ENCODE data around the gene RETREG3. TPM values are rescaled to one million over a fixed set of nuclear protein-coding genes. Genes with fewer than 3 reads are reported as not detected.

RETREG3 gene
- total and polyA plus RNA-seq, 4 donors: 16.1 to 62.7 (median 44.5) TPM

DNA sequence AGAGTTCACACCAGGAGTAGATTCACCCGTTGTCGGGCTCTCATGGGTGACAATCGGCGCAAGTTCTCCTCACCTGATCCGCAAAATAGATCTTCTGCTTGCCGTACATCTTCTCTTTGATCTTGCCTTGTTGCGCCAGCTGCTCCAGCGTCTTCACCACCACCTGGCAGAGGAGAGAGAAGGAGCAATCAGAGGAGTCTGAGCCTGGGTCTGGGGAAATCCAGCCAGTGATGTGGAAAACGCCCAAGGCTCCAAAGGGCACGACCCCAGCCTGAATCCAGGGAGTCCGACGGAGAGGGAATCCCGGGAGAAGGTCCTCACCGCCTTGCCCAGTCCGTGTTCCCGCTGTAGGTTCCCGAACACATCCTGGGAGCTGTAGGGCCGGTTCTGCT is 32.0 kb downstream of the RETREG3 start:
- 11 to 12% methylated on average over 18 of the region's 18 CpGs for WGBS, 2 donors

DNA sequence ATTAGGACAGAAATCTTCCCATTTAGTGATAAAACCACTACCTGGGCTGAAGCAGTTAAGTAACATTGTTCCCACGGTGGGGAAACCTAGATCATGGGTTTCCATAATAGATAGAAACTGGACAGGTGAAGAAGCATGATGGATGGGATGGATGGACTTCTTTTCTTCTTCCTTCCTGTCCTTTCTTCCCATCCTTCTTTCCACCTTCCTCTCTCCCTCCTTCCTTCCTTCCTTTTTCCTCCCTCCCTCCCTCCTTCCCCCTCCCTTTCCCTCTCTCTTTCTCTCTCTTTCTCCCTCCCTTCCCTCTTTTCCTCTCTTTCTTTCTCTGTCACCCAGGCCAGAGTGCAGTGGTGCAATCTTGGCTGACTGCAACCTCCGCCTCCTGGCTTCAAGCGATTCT is 34.7 kb downstream of the RETREG3 start:
- DNase-seq (no peak), ATAC-seq (ENCODE audit: insufficient read depth, low FRiP score) (no peak)
- H3K4me3 ChIP-seq: no peak overlapping the region
- no peak overlapping the region for H3K9ac ChIP-seq (ENCODE audit: insufficient read depth in 1 of 2, low read length in 2 of 2)
- no peaks in the 10 kb centered on the region for H3K9me3 ChIP-seq (ENCODE audit: control insufficient read depth in 4 of 4, insufficient read depth in 3 of 4, low read length in 3 of 4)
- no peaks in the 10 kb centered on the region for H3K27me3 ChIP-seq (ENCODE audit: control insufficient read depth in 3 of 3, insufficient read depth in 3 of 3, low read length in 2 of 3)
- peaks cover 0 to 23% (median 11%) of the 10 kb centered on the region in 5 donors for H3K4me1 ChIP-seq (ENCODE audit: control insufficient read depth in 5 of 5, insufficient read depth in 5 of 5, low read length in 5 of 5)
- peaks cover 22 to 48% (median 33%) of the 10 kb centered on the region in 4 donors for H3K36me3 ChIP-seq (ENCODE audit: control insufficient read depth in 4 of 4, insufficient read depth in 4 of 4, low read length in 4 of 4)
- 75 to 76% methylated on average over 3 of the region's 3 CpGs for WGBS, 2 donors
- no peak overlapping the region for H3K27ac ChIP-seq (ENCODE audit: low read depth in 1 of 2, low read length in 1 of 2)
- TF ChIP-seq, protein P1, sequence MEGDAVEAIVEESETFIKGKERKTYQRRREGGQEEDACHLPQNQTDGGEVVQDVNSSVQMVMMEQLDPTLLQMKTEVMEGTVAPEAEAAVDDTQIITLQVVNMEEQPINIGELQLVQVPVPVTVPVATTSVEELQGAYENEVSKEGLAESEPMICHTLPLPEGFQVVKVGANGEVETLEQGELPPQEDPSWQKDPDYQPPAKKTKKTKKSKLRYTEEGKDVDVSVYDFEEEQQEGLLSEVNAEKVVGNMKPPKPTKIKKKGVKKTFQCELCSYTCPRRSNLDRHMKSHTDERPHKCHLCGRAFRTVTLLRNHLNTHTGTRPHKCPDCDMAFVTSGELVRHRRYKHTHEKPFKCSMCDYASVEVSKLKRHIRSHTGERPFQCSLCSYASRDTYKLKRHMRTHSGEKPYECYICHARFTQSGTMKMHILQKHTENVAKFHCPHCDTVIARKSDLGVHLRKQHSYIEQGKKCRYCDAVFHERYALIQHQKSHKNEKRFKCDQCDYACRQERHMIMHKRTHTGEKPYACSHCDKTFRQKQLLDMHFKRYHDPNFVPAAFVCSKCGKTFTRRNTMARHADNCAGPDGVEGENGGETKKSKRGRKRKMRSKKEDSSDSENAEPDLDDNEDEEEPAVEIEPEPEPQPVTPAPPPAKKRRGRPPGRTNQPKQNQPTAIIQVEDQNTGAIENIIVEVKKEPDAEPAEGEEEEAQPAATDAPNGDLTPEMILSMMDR (IDR thresholded peaks at IDR 0.05; ENCODE audit: control extremely low read depth, extremely low read depth): no peak

More for the DNA sequence above, 32.0 kb downstream of the RETREG3 start:
- H3K36me3 ChIP-seq (ENCODE audit: control insufficient read depth in 4 of 4, insufficient read depth in 4 of 4, low read length in 4 of 4): peaks cover 22 to 42% (median 32%) of the 10 kb centered on the region in 4 donors
- no peak for ATAC-seq (ENCODE audit: insufficient read depth, low FRiP score)
- no peaks in the 10 kb centered on the region for H3K27me3 ChIP-seq (ENCODE audit: control insufficient read depth in 3 of 3, insufficient read depth in 3 of 3, low read length in 2 of 3)
- H3K27ac ChIP-seq (ENCODE audit: low read depth in 1 of 2, low read length in 1 of 2): peak overlapping the region; percentile 38 to 82
- peak overlapping the region in 1 of 2 donors; percentile 53 for H3K9ac ChIP-seq (ENCODE audit: insufficient read depth in 1 of 2, low read length in 2 of 2)
- peaks cover 0 to 23% (median 11%) of the 10 kb centered on the region in 5 donors for H3K4me1 ChIP-seq (ENCODE audit: control insufficient read depth in 5 of 5, insufficient read depth in 5 of 5, low read length in 5 of 5)
- H3K9me3 ChIP-seq (ENCODE audit: control insufficient read depth in 4 of 4, insufficient read depth in 3 of 4, low read length in 3 of 4): no peaks in the 10 kb centered on the region
- TF ChIP-seq, protein P1 (IDR thresholded peaks at IDR 0.05; ENCODE audit: control extremely low read depth, extremely low read depth): no peak
- no peak for DNase-seq
- peak overlapping the region; percentile 23 for H3K4me3 ChIP-seq

DNA sequence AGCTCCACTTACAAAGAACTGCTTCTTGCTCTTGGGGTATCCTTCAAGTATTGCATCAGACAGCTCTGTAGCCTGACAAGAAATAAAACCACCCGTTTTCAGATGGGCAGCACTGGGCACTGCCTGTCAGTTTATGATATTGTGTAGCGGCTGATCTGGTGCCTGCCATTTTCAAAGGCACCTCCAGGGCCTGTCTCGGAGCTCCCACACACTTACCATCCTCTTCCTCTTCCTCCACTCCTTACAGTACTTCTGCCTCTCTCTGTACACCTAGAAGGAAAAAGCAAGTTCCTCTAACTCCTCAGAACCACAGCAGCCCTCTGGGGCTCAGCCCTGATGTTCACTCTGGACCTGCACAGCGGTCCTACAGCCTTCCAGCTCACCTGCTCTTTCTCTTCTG is 36.1 kb downstream of the RETREG3 start:
- Histone ChIP-seq H3K4me3 (no peak overlapping the region), H3K9ac (ENCODE audit: insufficient read depth in 1 of 2, low read length in 2 of 2) (no peak overlapping the region), H3K4me1 (ENCODE audit: control insufficient read depth in 5 of 5, insufficient read depth in 5 of 5, low read length in 5 of 5) (peaks cover 0 to 19% (median 6%) of the 10 kb centered on the region in 5 donors), H3K27ac (ENCODE audit: low read depth in 1 of 2, low read length in 1 of 2) (no peak overlapping the region), H3K36me3 (ENCODE audit: control insufficient read depth in 4 of 4, insufficient read depth in 4 of 4, low read length in 4 of 4) (peaks cover 27 to 53% (median 42%) of the 10 kb centered on the region in 4 donors), H3K9me3 (ENCODE audit: control insufficient read depth in 4 of 4, insufficient read depth in 3 of 4, low read length in 3 of 4) (no peaks in the 10 kb centered on the region), H3K27me3 (ENCODE audit: control insufficient read depth in 3 of 3, insufficient read depth in 3 of 3, low read length in 2 of 3) (no peaks in the 10 kb centered on the region)
- DNase-seq (no peak), ATAC-seq (ENCODE audit: insufficient read depth, low FRiP score) (no peak)
- TF ChIP-seq, protein P1 (IDR thresholded peaks at IDR 0.05; ENCODE audit: control extremely low read depth, extremely low read depth): no peak
- WGBS, 2 donors: 64 to 81% methylated on average over 4 of the region's 4 CpGs
